HG03175 (cell line): ENCODE results near the gene SNRPD2.
"Not testable (repeated sequence)": the region's sequence is repeated elsewhere in the genome, so short reads cannot be mapped to it uniquely, and the experiment has no call there.

Experiments
- ATAC-seq: cut with Tn5 transposase; IDR thresholded peaks from one replicate; pipeline ENCODE4 v1.9.1; 2021; ENCODE audit warnings: mild to moderate bottlenecking, moderate library complexity; ENCODE audit not compliant: unreplicated experiment

SNRPD2 gene

DNA sequence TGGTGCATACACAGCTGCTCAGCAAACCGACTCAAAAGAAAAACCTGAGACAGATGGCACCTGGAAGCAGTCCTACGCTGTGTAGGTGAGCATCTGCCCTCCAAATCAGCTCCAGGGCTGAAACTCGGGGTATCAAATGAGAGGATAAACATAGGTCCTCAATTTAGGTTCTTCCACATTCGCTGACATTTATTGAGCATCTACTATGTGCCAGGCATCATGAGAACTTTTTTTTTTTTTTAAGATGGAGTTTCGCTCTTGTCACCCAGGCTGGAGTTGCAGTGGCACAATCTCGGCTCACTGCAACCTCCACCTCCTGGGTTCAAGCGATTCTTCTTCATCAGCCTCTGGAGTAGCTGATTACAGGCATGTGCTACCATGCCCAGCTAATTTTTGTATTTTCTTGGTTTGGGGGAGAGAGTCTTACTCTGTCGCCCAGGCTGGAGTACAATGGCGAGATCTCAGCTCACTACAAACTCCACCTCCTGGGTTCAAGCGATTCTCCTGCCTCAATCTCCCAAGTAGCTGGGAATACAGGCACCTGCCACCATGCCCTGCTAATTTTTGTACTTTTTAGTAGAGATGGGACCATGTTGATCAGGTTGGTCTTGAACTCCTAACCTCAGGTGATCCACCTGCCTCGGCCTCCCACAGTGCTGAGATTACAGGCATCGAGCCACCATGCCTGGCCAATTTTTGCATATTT, 14.1 kb upstream of the SNRPD2 start:
- no peak for ATAC-seq

DNA sequence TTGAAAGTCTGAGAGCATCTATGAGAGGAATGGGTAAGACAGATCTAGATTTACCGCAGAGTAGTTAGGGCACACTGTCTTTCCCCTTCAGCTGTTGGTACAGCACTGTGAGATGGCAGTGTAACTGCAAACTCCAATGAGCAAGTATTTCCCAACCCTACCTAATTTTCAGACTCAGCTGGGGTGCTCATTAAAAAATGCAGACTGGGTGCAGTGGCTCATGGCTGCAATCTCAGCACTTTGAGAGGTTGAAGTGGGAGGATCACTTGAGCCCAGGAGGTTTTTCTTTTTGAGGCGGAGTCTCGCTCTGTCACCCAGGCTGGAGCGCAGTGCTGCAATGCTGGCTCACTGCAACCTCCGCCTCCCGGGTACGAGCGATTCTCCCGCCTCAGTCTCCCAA, 13.4 kb upstream of the SNRPD2 start:
- no peak for ATAC-seq

DNA sequence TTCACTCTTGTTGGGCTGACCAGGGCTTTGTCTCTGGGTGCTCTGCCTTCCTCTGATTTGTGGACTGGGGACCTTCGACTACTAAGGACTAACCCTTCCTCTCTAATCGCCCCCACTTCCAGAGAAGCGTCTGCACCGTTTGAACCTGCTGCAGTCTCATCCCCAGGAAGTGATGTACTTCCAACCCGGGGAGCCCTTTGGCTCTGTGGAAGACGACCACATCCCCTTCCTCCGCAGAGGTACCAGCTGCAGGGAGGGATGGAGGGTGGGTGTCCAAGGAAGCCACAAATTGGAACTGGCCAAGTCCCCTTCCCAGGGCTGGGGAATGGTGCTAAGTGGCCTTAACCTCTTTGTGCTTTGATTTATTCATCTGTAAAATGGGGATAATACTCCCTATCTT, 9.9 kb upstream of the SNRPD2 start:
- ATAC-seq, result no peak

DNA sequence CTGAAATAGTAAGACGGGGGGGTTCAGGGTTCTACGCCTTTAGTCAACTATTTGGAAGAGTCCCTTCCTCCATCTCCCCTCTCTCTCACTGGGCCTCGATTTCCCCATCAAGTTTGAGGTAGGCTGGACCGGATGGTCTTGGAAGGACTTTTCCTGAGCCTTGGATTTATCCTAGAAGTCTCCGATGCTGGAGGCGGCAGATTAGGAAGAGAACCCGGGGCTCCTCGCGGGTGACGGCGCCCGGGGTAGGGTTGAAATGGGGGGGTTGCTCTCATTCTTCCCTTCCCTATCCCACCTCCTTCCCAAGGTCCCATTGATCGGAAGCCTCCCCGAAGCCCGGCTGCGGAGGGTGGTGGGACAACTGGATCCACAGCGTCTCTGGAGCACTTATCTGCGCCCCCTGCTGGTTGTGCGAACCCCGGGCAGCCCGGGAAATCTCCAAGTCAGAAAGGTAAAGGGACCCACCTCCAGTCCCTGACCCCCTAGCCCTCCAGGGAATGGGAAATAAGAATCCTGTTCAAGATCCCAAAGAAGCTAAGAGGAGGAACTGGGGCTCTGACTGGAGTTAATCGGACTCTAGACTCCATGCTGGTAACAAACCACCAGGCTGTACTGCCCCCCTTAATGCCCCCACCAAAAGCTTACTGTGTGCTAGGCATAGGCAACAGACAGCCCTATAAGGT, 1.5 kb upstream of the SNRPD2 start:
- ATAC-seq, result no peak

DNA sequence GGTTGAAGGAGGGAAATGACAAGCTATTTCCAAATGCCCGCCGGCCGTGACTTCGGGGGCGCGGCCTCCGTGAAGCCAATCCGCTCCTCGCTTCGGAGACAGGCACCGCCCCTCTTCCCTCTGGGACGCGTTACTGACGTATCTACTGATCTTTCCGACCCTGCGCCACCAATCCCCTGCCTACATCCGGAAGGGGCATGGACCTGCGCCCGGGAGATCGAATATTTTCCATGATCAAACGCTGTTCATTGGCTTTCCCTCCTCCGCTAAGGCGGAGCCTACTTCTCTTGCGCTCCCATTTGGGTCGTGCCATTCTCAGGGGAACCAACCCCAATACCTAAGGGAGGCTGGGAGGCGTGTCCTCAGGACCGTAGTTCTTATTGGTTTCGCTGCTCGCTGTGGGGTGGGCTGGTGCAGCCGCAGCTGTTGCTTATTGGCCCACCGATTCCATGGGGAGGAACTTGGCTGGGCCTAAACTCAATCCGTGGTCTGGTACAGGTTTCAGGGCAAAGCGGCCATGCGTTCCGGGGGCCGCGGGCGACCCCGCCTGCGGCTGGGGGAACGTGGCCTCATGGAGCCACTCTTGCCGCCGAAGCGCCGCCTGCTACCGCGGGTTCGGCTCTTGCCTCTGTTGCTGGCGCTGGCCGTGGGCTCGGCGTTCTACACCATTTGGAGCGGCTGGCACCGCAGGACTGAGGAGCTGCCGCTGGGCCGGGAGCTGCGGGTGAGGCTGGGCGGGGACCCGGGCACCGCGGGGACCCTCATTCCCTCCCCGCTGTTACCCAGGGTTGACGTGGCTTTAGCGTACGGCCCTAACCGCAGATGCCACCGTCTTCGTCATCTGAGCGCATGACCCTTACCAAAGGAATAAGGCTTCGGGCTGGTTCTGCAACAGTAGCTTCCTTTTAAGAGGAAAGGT, 693 bp upstream of the SNRPD2 start, which contains the start of gene QPCTL:
TSS of gene QPCTL (plus strand) at position 480 of the 919 bp plus-strand sequence. CDS start at position 518, 38 bp downstream.
- ATAC-seq, result peak; percentile 89

DNA sequence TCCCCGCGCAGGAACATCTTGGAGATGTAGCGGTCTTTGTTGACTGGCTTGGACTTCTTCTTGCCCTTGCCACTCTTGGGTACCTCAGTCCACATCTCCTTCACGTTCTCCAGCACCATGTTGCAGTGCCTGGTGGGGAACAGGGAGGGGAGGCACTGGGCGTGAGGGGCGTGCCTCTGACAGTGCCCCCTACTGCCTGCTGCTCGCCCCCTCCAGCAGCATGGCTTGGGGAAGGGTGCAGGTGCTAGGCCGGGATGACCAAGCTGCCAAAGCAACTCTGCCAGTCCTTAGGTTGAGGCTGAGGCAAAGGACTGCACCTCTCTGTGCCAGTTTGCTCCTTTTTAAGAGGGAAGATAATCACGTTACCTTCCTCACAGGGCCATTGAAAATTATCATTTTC, 4.2 kb downstream of the SNRPD2 start:
- no peak for ATAC-seq

DNA sequence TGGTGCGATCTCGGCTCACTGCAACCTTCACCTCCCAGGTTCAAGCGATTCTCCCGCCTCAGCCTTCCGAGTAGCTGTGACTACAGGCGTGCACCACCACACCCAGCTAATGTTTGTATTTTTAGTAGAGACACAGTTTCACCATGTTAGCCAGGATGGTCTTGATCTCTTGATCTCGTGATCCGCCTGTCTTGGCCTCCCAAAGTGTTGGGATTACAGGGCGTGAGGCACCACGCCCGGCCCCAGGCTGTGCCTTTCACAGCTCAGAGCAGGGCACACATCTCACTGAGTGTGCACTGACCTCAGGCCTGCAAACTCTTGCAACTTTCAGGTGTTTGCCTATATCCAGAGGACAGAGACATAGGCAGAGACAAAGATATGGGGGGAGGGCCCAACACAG, 6.7 kb downstream of the SNRPD2 start:
- ATAC-seq, result not testable (repeated sequence)

DNA sequence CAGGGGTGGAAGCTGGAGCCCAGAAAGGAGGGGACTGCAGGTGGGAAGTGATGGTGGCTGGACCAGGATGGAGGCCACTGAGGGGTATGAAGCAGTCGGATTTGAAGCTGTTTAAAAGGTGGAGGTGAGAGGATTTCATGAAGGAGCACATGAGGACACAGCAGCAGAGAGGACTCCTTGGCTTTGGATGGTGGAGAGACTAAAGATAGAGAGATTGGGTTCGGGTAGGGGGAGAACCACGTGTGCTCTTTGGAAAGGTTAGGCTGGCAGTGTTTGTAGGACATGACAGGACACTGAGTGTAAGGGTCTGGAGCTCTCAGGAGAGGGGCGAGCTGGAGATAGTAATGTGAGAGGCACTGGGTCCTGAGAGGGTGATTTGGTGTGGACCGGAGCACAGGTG, 8.8 kb downstream of the SNRPD2 start:
- no peak for ATAC-seq

DNA sequence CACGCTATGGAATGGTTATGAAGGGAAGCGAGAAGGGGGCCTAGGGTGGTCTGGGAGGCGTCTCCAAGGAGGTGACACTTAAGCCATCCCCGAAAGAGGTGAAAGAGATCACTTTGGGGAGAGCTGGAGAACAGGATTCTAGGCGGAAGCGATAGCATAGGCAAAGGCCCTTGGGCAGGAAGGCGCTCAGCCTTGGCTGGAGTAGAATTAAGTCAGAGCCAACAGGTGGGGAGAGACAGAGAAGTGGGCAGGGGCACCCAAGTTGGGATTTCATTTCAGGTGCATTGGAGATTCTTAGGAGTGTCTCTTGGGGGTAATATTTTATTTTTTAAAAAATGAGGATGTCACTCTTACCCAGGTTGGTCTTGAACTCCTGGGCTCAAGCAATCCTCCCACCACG, 9.6 kb downstream of the SNRPD2 start:
- no peak for ATAC-seq

DNA sequence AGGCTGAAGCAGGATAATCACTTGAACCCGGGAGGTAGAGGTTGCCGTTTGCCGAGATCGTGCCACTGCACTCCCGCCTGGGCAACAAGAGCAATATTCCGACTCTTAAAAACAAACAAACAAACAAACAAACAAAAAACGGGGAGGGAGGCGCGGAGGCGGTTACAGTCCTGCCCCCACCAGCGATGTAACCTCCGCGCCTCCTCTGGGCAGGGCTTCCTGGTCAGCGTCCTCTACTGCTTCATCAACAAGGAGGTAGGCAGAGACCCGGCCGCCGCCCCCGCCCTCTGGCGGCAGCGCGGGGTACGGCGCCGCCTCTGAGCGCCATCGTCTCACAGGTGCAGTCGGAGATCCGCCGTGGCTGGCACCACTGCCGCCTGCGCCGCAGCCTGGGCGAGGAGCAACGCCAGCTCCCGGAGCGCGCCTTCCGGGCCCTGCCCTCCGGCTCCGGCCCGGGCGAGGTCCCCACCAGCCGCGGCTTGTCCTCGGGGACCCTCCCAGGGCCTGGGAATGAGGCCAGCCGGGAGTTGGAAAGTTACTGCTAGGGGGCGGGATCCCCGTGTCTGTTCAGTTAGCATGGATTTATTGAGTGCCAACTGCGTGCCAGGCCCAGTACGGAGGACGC, 10.2 kb downstream of the SNRPD2 start:
- ATAC-seq, result peak; percentile 74

DNA sequence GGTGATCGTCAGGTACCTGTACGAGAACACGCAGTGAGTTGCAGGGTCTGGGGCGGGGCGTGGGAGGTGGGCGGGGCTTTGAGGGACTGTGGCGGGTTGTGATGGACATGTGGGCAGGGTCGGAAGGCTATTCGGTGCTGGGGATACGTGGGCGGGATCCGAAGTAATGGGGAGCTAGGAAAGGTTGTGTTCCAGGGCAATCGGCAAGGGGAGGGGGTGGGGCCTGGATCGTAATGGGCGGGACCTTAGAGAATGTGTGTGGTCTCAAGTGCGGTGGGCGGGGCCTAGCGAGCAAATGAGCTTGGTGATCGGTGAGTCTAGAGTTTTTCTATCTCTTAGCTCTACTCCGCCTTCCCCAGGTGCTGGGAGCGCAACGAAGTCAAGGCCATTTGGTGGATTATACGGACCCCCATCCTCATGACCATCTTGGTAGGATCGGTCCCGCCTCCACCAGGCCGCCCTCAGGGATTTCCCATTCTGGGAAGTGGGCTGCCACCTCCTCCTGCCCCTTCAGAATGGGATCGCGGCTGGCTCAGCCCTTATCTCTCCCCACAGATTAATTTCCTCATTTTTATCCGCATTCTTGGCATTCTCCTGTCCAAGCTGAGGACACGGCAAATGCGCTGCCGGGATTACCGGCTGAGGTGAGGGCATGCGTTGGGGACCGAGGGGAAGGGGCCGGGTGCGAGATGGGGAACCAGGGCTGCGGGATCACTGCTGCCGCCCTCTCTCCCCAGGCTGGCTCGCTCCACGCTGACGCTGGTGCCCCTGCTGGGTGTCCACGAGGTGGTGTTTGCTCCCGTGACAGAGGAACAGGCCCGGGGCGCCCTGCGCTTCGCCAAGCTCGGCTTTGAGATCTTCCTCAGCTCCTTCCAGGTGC, 14.2 kb downstream of the SNRPD2 start:
- peak; percentile 44 for ATAC-seq

DNA sequence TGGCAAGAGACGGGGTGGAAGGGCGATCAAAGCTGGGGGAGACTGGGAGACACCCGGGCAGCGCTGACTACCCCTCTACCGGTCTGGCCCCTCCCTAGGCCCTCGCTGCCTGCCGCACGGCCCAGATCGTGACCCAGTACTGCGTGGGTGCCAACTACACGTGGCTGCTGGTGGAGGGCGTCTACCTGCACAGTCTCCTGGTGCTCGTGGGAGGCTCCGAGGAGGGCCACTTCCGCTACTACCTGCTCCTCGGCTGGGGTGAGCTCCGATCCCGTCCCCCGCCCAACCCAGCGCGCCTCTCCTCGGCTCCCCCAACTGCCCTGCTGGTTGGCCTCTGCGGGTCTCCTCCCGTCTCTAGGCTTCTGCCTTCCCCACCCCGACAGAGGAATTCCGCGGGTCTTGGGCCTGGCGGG, 14.9 kb downstream of the SNRPD2 start:
- ATAC-seq, result no peak

DNA sequence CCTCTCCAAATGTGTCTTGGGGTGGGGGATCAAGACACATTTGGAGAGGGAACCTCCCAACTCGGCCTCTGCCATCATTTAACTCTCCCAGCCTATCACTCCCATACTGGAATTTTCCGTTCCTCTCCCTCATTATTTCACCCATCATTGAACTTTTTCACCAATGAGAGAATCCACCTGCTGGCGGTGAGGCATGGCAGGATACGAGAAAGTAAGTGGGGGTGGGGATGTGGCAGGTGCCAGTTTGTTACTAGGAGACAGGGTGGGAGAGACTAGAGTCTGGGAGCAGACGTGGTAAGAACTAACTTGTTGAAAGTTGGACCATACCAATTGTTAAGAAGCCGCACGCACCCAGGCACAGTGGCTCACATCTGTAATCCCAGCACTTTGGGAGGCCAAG, 16.8 kb downstream of the SNRPD2 start:
- no peak for ATAC-seq

DNA sequence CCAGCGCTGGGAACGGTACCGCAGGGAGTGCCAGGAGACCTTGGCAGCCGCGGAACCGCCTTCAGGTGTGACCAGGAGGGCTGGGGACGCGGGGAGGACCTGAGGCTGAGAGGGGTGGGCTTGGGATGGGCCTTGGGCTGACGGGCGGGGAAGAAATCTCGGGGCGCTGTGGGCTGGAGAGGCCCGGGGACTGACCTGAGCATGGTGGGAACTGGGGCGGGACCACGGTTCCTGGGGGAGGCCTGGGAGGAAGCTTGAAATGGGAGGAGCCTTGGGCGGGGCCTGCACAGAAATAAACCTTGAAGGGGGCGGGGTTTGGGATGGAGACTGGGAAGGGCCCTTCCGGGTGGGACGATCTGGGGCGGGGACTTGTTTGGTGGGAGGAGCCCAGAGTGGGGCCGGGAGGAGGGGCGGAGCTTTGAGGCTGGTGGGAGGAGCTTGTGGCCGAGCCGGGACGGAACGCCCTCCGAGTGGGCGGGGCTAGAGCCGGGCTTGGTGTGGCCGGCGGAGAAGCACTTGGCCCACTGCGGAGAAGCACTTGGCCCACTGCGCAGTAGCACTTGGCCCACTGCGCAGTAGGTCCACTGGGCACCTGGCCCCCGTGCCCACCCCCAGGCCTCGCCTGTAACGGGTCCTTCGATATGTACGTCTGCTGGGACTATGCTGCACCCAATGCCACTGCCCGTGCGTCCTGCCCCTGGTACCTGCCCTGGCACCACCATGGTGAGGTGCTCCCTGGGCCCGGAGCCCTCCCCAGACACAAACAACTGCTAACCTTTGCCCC, 20.9 kb downstream of the SNRPD2 start:
- peak; percentile 52 for ATAC-seq

DNA sequence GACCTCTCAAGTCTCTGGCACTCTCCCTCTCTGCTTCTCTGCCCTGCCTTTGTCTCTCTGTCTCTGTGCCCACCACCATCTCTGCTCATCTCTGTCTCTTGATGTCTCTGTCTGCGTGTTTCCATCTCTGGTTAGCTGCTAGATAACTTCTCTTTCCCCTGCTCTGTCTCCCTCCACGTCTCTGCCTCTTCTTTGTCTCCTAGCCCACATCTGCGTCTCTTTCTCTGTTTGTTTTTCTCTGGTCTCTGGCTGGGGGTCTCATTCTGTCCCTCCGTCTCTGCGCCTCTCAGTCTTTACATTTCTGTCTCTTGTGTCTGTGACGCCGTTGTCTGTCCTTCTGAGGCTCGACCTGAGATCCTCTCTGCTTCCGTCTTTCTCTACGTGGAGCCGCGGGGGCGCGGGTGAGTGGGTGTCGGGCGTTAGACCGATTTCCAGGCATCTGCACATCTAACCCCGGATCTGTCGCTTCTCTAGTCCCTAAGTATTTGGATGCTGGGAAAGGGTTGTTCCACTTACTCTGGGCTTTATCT, 23.3 kb downstream of the SNRPD2 start:
- peak; percentile 3 for ATAC-seq

DNA sequence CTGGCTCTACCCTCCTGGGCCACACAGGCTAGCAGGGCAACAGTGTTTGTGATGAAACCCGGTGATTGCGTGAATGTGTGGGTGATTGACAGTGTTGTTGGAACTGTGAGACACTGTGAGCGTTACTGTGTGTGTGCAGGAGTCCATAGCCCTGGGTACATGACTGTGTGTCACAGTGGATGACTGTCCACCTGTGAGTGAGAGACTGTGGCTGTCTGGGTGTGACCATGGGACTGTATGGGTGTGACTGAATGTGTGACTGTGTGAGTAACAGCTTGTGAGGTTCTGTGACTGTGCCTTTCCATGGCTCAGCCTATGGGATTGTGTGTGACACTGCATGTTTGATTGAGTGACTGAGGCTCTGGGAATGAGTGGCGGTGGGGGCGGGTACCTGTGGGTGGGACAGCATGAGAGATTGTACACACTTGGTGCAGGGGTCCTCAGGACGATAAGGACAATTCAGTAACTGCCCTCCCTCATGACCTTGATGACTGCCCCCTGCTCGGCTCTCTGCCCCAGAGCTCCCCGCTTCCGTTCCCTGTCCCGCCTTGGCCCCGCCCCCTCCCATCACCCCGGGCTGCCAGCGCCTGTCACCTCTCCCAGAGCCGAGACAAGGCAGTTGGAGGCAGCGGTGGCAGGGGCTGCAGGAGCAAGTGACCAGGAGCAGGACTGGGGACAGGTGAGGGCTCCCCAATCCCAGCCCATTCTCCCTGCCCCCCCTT, 24.0 kb downstream of the SNRPD2 start, which contains the start of gene GIPR:
TSS of gene GIPR (plus strand) at position 602 of the 722 bp plus-strand sequence. CDS start 1,300 bp downstream, outside the sequence.
- no peak for ATAC-seq

DNA sequence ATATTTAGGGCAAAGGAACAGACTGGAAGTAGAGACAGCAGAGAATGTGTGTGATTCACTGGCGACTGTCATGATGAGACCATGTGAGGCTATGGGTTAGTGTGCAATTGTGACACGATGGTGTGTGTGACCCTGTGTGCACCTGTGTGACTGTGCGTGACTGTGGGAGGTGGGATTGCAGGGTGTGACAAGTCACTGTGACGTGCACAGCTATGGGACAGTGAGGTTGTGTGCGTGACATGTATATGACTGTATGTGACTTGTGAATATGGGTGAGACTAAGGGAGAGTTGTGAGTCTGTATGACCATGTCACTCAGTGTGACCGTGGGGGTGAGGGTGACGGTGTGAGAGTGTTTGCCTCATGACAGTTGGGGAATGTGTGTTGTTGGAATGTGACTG, 27.2 kb downstream of the SNRPD2 start:
- no peak for ATAC-seq

DNA sequence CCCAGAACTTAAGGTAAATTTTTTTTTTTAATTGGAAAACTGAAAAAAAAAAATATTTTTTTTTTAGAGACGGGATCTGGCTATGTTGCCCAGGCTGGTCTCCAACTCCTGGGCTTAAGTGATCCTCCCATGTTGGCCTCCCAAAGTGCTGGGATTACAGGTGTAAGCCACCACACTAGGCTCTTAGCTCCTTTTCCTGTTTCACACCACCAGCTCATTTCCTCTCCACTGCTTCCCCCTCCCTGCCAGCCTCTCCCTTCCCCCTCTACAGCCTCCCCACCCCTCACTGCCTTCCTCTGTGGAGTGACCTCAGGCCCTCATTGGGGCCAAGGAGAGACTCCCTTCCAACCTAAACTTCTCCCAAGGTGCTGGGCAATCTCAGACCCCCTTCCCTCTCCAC, 28.0 kb downstream of the SNRPD2 start:
- ATAC-seq, result no peak
